ENCODE data around the gene P3H2.

Gene P3H2

GRCh38 chr3:189921770-189922169, 198.9 kb downstream of the P3H2 start (continued):
- TF ChIP-seq TSHZ2 (CRISPR knock-in tag; IDR thresholded peaks at IDR 0.05), result no peak

- TF ChIP-seq BACH2 (CRISPR knock-in tag; IDR thresholded peaks at IDR 0.05; ENCODE audit: borderline replicate concordance) (no peak), TSHZ2 (CRISPR knock-in tag; IDR thresholded peaks at IDR 0.05) (no peak), RARB (CRISPR knock-in tag; IDR thresholded peaks at IDR 0.05) (no peak), ZFP30 (CRISPR knock-in tag; IDR thresholded peaks at IDR 0.05) (no peak), GLIS3 (CRISPR knock-in tag; IDR thresholded peaks at IDR 0.05) (no peak), TOX (CRISPR knock-in tag; IDR thresholded peaks at IDR 0.05; ENCODE audit: borderline replicate concordance) (no peak), ZNF8 (CRISPR knock-in tag; IDR thresholded peaks at IDR 0.05) (no peak), ZNF70 (CRISPR knock-in tag; IDR thresholded peaks at IDR 0.05) (no peak), SNAI2 (CRISPR knock-in tag; IDR thresholded peaks at IDR 0.05) (no peak), CSDC2 (CRISPR knock-in tag; IDR thresholded peaks at IDR 0.05) (no peak), ZC3H10 (CRISPR knock-in tag; IDR thresholded peaks at IDR 0.05) (no peak), CSRNP3 (CRISPR knock-in tag; IDR thresholded peaks at IDR 0.05) (no peak)
- TF ChIP-seq, protein P1, sequence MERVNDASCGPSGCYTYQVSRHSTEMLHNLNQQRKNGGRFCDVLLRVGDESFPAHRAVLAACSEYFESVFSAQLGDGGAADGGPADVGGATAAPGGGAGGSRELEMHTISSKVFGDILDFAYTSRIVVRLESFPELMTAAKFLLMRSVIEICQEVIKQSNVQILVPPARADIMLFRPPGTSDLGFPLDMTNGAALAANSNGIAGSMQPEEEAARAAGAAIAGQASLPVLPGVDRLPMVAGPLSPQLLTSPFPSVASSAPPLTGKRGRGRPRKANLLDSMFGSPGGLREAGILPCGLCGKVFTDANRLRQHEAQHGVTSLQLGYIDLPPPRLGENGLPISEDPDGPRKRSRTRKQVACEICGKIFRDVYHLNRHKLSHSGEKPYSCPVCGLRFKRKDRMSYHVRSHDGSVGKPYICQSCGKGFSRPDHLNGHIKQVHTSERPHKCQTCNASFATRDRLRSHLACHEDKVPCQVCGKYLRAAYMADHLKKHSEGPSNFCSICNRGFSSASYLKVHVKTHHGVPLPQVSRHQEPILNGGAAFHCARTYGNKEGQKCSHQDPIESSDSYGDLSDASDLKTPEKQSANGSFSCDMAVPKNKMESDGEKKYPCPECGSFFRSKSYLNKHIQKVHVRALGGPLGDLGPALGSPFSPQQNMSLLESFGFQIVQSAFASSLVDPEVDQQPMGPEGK (CRISPR knock-in tag; IDR thresholded peaks at IDR 0.05; ENCODE audit: borderline replicate concordance), result no peak
- ATAC-seq, result no peak
These were observed 205.9 kb downstream of the P3H2 start for GRCh38 chr3:189914799-189915198.

DNA sequence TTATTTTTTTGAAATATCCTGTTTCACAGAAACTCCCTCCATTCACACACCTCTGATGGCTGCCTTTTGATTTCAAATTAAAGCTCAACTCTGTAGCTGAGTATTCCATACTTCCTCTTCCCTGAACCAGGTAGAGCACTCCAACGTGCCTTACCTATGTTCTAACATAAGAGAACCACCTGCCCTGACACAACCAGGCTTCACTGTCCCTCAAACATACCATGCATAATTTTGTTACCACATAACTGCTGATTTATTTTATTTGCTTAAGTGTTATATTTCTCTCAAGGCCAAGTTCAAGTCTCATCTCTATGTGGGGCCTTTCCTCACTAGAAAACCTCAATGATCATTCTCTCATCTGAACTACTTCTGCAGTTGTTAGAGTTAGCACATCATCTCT, 209.7 kb downstream of the P3H2 start:
- TF ChIP-seq ESRRG (CRISPR knock-in tag; IDR thresholded peaks at IDR 0.05) (no peak), PPARA (CRISPR knock-in tag; IDR thresholded peaks at IDR 0.05; ENCODE audit: borderline replicate concordance) (no peak), ARNTL (CRISPR knock-in tag; IDR thresholded peaks at IDR 0.05; ENCODE audit: borderline replicate concordance, low read depth) (no peak), ZC3H10 (CRISPR knock-in tag; IDR thresholded peaks at IDR 0.05) (no peak), ZNF8 (CRISPR knock-in tag; IDR thresholded peaks at IDR 0.05) (no peak)
- TF ChIP-seq, protein P2, sequence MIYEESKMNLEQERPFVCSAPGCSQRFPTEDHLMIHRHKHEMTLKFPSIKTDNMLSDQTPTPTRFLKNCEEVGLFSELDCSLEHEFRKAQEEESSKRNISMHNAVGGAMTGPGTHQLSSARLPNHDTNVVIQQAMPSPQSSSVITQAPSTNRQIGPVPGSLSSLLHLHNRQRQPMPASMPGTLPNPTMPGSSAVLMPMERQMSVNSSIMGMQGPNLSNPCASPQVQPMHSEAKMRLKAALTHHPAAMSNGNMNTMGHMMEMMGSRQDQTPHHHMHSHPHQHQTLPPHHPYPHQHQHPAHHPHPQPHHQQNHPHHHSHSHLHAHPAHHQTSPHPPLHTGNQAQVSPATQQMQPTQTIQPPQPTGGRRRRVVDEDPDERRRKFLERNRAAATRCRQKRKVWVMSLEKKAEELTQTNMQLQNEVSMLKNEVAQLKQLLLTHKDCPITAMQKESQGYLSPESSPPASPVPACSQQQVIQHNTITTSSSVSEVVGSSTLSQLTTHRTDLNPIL (CRISPR knock-in tag; IDR thresholded peaks at IDR 0.05; ENCODE audit: low read depth), result no peak
- no peak for ATAC-seq

DNA sequence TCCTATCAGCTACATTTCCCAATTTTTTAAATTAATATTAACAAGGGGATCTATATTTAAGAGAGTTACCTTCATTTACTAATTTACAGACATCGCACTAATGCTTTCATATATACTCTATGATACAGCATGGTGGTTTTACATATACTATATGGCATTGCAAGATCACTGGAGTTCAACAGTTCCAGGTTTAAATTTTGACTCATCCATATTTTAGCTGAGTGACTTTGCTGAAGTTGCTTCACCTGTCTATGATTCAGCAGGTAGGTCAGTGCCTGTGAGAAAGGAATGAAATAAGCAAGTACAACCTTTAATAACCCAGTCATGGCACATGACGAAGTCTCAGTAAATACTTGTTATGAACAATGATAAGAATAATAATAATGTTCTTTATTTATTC, 211.1 kb downstream of the P3H2 start:
- ATAC-seq, result no peak
- no peak for TF ChIP-seq OSR1 (CRISPR knock-in tag; IDR thresholded peaks at IDR 0.05)
- no peak for TF ChIP-seq PPARA (CRISPR knock-in tag; IDR thresholded peaks at IDR 0.05; ENCODE audit: borderline replicate concordance)
- no peak for TF ChIP-seq ISL1 (CRISPR knock-in tag; IDR thresholded peaks at IDR 0.05)
- TF ChIP-seq ZNF565 (CRISPR knock-in tag; conservative IDR thresholded peaks at IDR 0.05; ENCODE audit: low read depth), result no peak
- TF ChIP-seq ARNTL (CRISPR knock-in tag; IDR thresholded peaks at IDR 0.05; ENCODE audit: borderline replicate concordance, low read depth), result no peak
- TF ChIP-seq ZFP3 (CRISPR knock-in tag; IDR thresholded peaks at IDR 0.05), result no peak
- TF ChIP-seq, protein P2 (CRISPR knock-in tag; IDR thresholded peaks at IDR 0.05; ENCODE audit: low read depth), result no peak
- TF ChIP-seq TSHZ2 (CRISPR knock-in tag; IDR thresholded peaks at IDR 0.05), result no peak
- TF ChIP-seq ZNF8 (CRISPR knock-in tag; IDR thresholded peaks at IDR 0.05), result no peak
- no peak for TF ChIP-seq TCF4 (CRISPR knock-in tag; IDR thresholded peaks at IDR 0.05; ENCODE audit: borderline replicate concordance)
- TF ChIP-seq BACH2 (CRISPR knock-in tag; IDR thresholded peaks at IDR 0.05; ENCODE audit: borderline replicate concordance), result no peak
- TF ChIP-seq GLIS3 (CRISPR knock-in tag; IDR thresholded peaks at IDR 0.05), result no peak
- TF ChIP-seq RARB (CRISPR knock-in tag; IDR thresholded peaks at IDR 0.05), result no peak
- no peak for TF ChIP-seq SNAI2 (CRISPR knock-in tag; IDR thresholded peaks at IDR 0.05)
